ENCODE results near the gene DGKI.
A peak's percentile ranks its signal among the peaks of the same experiment; 100 is the strongest.

DGKI gene

DNA sequence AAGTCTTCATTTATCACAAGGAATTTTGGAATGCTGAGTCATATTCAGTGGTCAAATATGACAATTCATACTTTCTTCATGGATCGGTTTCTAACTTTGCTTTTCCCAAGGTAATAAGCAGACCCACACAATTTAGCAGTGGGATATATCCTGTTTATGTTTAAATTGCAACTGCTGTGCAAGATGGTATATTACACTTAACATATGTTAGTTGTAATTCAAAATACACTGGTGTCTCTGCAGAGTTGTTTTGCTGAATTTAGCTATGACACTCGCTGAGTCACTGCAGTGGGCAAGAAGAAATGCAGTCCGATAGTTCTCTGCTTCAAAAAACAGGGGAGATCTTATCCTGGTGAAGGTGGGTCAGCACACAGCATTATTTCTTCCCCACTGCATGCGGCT, 308.4 kb downstream of the DGKI start:
- DNase-seq (ENCODE audit: low read depth), result peak; percentile 78

DNA sequence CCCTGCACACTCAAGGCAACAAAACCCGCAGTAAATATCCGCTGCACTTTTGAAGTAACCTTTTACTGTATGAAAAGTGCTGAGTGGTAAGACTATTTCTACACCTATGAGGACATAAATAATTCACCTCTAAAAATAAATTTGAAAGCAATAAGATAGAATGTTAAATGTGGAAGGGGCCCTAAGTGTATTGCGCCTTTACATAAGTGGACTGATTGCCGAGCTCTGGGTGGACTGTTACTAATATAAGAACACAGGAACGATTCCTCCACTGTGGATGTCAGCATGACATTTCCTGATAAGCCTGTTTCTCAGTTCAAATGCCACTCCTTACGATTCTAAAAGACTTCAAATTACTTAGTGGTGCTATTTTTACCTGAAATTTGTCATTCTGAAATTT, 311.2 kb downstream of the DGKI start:
- DNase-seq (ENCODE audit: low read depth), result no peak

- DNase-seq (ENCODE audit: low read depth), result no peak
Observed at GRCh38 chr7:137531671-137532070, 315.1 kb downstream of the DGKI start.

- DNase-seq (ENCODE audit: low read depth), result no peak
Observed at GRCh38 chr7:137527634-137528033, 319.1 kb downstream of the DGKI start.

DNA sequence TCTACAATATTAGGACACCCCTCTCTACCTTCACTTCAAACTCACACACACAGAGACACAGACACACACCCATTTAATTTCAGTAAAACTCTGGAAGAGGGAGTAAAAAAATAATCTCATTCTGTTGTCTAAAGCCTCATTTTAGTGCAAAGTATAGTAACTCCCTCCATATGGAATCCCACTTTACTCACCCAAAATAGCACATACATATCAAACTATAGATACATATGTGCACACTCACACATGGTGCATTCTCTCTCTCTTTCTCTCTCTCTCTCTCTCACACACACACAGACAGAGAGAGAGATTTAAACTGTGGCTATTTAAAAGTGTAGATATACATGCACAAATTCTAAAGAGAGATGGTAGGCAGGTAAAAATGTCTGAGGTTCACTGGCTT, 323.6 kb downstream of the DGKI start:
- DNase-seq (ENCODE audit: low read depth), result no peak

DNA sequence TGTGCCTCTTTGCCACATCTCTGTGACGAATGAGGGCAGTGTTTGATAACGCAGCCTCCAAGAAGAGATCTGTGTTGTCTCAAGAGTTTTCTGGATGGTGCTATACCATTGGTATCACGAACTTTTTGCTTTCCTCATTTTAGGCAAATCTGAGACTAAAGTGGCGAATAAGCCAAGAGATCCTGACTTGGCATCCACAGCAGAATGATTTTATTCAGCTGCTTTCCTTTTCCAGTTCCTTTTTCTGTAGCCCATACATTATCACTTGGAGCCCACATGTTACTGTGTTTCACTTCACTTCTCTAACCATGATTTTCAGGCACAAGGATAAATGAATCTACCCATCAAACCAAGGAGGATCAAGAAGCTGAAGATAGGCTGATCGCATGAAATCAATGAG, 325.3 kb downstream of the DGKI start:
- DNase-seq (ENCODE audit: low read depth), result no peak

GRCh38 chr7:137519947-137520346, 326.8 kb downstream of the DGKI start:
- DNase-seq (ENCODE audit: low read depth), result peak; percentile 37

- no peak for DNase-seq (ENCODE audit: low read depth)
Observed at GRCh38 chr7:137519181-137519691, 327.5 kb downstream of the DGKI start.

- no peak for DNase-seq (ENCODE audit: low read depth)
Observed at GRCh38 chr7:137513091-137513490, 333.7 kb downstream of the DGKI start.

- DNase-seq (ENCODE audit: low read depth), result no peak
Observed at GRCh38 chr7:137507096-137507495, 339.7 kb downstream of the DGKI start.

- DNase-seq (ENCODE audit: low read depth), result no peak
Observed at GRCh38 chr7:137506031-137506430, 340.7 kb downstream of the DGKI start.

DNA sequence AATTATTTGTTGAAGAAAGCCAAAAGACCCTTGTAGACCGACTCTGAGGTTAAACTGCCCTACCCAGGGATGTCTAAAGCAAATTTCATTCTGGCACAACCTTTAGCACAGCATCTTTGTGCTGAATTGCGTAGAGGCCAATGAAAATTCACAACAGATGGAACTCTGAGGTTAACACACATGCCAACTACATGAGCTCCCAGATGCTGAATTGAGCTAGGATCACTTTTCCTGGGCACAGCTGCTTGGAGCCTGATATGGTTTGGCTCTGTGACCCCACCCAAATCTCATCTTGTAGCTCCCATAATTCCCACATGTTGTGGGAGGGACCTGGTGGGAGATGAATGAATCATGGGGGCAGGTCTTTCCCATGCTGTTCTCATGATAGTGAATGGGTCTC, 345.2 kb downstream of the DGKI start:
- DNase-seq (ENCODE audit: low read depth), result no peak

GRCh38 chr7:137492889-137493288, 353.9 kb downstream of the DGKI start:
- no peak for DNase-seq (ENCODE audit: low read depth)

GRCh38 chr7:137489880-137490279, 356.9 kb downstream of the DGKI start:
- no peak for DNase-seq (ENCODE audit: low read depth)

DNA sequence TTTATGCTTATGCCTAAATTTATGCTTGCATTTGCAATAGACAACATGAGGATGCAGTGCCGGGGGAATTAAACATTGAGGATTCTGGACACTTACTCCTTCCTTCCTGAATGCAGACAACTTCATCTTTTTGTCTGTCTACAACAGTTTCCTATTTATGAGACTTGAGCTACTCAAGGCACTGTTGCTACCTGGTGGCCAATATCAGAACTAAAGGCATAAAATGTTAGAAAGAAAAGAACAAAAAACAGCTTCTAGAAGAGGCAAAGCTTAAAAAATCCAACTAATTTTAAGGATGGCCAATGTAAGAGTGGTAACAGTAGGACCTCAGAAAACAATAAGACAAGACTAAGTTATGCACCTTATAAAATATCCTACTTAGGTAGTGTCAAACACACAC, 358.7 kb downstream of the DGKI start:
- no peak for DNase-seq (ENCODE audit: low read depth)

DNA sequence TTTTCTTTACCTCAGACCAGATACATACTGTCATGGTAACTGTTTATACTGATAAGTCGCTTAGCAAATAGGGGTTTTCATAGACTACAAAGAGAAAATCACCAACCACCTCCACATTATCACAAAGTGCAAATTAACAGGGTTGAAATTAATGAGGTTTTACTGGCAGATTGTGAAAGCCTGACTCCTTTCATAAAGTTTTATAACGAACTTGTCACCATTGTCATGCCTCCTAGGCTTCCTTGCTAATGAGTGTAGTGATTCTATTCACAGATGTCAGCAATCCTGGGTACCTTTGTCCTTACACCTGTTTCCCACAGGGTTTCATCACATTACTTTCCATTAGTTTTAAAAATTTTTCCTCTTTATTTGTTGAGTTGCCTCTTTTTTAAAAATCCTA, 361.0 kb downstream of the DGKI start:
- DNase-seq (ENCODE audit: low read depth), result no peak

DNA sequence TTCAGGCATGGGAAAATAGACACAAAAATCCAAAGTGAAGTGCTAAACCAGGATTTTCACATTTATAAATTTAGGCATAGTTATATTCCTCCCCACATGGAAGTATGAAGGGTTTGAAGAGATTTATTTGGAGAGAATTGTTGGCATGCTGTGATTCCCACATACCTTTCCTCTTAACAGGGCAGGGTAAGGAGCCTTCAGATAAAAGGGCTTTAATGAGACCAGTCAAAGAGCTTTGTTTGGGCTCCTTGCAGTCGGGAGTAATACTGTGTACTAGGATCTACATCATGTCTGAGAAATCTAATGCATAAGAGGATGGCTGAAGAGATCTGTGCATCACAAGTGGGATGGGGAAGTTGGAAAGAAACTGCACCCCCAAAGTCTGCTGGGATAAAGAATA, 362.4 kb downstream of the DGKI start:
- DNase-seq (ENCODE audit: low read depth), result peak; percentile 35

- peak; percentile 52 for DNase-seq (ENCODE audit: low read depth)
Observed at GRCh38 chr7:137482466-137482865, 364.3 kb downstream of the DGKI start.

DNA sequence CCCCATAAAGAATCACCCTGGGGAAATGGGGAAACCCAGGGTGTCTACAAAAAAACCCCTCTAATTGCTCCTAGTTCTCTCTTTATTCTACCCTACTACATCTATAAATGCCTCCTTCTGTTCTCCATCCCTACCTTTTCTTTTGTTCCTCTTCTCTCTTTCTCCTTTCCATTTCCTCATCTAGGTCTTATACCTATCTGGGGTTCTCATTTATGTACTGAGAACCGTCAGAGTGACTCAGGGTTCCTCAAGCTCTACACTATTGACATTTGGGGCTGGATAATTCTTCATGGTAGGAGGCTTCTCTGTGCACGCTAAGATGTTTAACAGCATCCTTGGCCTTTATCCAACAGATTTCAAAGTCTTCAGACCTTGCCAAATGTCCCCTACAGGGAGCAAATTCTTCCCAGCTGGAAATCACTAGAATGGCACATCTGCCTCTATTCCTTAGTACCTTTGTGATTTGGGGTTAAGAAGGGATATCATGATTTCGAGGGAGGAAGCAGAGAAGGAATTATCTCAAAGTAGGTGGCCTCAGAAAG, 365.9 kb downstream of the DGKI start:
- peak; percentile 10 for DNase-seq (ENCODE audit: low read depth)

DNA sequence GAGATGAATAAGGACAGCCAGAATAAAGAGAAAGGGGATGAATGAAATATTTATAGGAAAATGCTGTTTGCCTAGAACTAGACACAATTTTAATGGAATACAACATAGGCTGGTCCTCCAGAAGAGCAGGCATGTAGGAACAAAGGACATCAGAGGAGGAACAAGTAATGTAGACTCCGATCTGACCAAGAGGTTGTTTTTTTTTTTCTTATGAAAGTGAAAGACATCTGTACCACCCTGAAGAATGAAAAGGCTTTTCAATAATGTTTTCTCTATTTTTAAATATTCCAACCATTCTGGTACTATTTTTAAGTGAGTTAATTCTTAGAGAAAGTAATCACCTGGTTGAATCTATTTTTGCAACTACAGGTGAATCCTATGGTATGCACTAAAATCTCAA, 366.4 kb downstream of the DGKI start:
- DNase-seq (ENCODE audit: low read depth), result no peak

DNA sequence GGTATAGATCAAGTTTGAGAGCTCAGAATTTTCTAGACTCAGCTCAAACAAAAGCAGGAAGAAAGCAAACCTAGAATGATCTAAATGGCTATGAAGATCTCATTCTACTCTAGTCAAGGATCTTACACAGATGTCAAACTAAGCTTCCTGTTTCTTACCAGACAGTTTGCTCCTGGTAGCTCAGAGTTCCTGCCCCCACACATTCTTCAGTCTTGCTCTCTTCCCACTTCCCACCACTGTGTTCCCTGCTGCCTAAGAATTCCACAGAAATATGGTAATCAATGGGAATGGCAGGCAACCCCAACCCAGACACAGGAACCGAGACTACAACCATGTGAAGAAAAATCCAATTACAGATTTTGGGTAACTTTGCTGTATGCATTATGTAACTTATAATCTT, 369.8 kb downstream of the DGKI start:
- peak; percentile 68 for DNase-seq (ENCODE audit: low read depth)

GRCh38 chr7:137475966-137476365, 370.8 kb downstream of the DGKI start:
- DNase-seq (ENCODE audit: low read depth), result no peak

DNA sequence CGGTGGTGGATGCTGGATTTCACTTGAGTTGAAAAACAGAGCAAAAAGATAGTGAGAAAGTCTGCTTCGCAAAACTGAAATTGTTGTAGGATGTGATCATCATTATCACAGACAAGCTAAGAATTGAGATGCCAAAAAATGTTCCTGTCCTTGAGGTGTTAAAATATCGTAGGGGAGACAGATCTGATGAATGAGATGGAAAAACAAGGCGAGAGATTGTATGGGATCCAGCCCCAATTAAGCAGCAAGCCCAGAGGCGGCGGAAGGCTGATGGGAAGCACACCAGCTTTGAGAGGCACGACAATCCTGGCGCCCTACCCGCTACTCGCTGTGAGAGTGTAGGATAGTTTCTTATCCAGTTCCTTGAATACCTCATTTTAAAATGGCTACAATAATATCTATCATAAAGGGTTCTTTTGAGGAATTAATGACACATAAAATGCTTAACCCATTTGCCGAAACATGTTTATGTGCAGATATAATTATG, 372.2 kb downstream of the DGKI start:
- no peak for DNase-seq (ENCODE audit: low read depth)

GRCh38 chr7:137471128-137471527, 375.6 kb downstream of the DGKI start:
- DNase-seq (ENCODE audit: low read depth), result no peak

DNA sequence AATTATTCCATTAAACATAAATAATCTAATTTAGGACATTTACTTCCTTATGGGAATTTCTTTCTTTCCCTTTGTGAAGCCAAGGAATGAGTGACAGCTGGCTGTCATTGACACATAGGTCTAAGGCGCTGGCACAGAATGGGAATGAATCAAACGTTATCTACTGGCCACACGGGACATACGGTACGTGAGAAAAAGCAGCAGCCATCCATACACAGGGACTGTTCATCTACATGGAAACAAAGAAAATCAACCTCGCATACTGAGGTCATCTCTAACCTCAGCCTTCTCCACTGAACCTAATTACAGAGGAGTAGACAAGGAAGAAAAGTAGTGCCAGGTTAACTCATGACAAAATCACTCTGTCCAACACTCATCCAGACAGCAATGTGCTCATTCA, 376.9 kb downstream of the DGKI start:
- no peak for DNase-seq (ENCODE audit: low read depth)

Data from EH (cell line).